DND-41 (cell line): ENCODE data around the gene MYOF.

Experiments
- CTCF ChIP-seq: IDR thresholded peaks from 2 replicates; pipeline ENCODE4 v1.5.1; 2012; ENCODE audit warnings: borderline replicate concordance, low read length, moderate library complexity, mild to moderate bottlenecking; ENCODE audit not compliant: poor library complexity, severe bottlenecking; ENCODE audit errors: extremely low read depth
- EZH2 ChIP-seq: IDR thresholded peaks from 3 replicates; pipeline ENCODE4 v1.6.1; 2012; ENCODE audit warnings: borderline replicate concordance, low read depth, mild to moderate bottlenecking, moderate library complexity, low read length, inconsistent platforms; ENCODE audit not compliant: severe bottlenecking

GRCh38 chr10:93417921-93418320, 64.2 kb downstream of the MYOF start:
- no peak for TF ChIP-seq CTCF
- no peak for TF ChIP-seq EZH2
